Adrenal gland (tissue), 12 donors: ENCODE results near the gene AOPEP. TPM values are rescaled to one million over a fixed set of nuclear protein-coding genes. Genes with fewer than 3 reads are reported as not detected.

Source experiments
- DNase-seq, 7 donors: peaks; one replicate each; pipeline ENCODE4 v3.0.0-alpha.2; 2019 to 2020
- H3K27ac ChIP-seq, 5 donors: fragments of 200-600 bp; sonication (generic) in 4 of 5; 1 replicate in 3 of 5; 2 replicates in 2 of 5; pipeline versions ENCODE4 v1.5.1 to v1.8.0; 2016 to 2020; ENCODE audit warnings: mild to moderate bottlenecking in 1 of 5
- H3K27me3 ChIP-seq: fragments of 200-600 bp; 2 replicates; pipeline ENCODE4 v1.8.0; 2021
- H3K36me3 ChIP-seq, 2 donors: fragments of 200-600 bp; replicated peaks in 1 of 2; 1 replicate in 1 of 2; 2 replicates in 1 of 2; pipeline versions ENCODE4 v1.5.1 to v1.8.0; 2018 to 2022
- H3K4me1 ChIP-seq, 2 donors: fragments of 200-600 bp; replicated peaks in 1 of 2; 1 replicate in 1 of 2; 2 replicates in 1 of 2; pipeline versions ENCODE4 v1.5.1 to v1.8.0; 2018 to 2021
- H3K4me3 ChIP-seq, 4 donors: fragments of 200-600 bp; sonication (generic) in 3 of 4; one replicate each; pipeline ENCODE4 v1.5.1; 2016 to 2018
- H3K9me3 ChIP-seq, 3 donors: fragments of 200-600 bp; sonication (generic) in 1 of 3; replicated peaks in 1 of 3; 1 replicate in 2 of 3; 2 replicates in 1 of 3; pipeline versions ENCODE4 v1.5.1 to v1.8.0; 2016 to 2021
- CTCF ChIP-seq, 6 experiments: fragments of 450-650 bp in 4 of 6; fragments of 200-600 bp in 2 of 6; sonication (generic) in 1 of 6; IDR thresholded peaks; 1 replicate in 5 of 6; 2 replicates in 1 of 6; pipeline versions ENCODE4 v1.5.1 to v1.8.0; 2016 to 2021; ENCODE audit warnings: antibody characterized with exemption in 6 of 6, mild to moderate bottlenecking in 2 of 6, moderate library complexity in 1 of 6
- POLR2A ChIP-seq, 2 donors: fragments of 450-650 bp; IDR thresholded peaks; one replicate each; pipeline ENCODE4 v1.6.1; 2017; ENCODE audit warnings: antibody characterized with exemption in 2 of 2, mild to moderate bottlenecking in 2 of 2, moderate library complexity in 1 of 2
- WGBS, 4 donors: extraction: QIAGEN DNeasy Blood & Tissue Kit in 2 of 4; methylation state at CpG; one replicate each; pipeline versions ENCODE4 v1.1.5 to v1.1.7; 2013 to 2017; 5-methylcytosine and 5-hydroxymethylcytosine counted together
- intact Hi-C, 2 donors: fragments of 100-400 bp; cut with DNase I; formaldehyde crosslinking; loops; one replicate each; pipeline versions ENCODE4 v1.14.1 to v1.15.0; 2022 to 2023
- polyA plus RNA-seq, 3 donors: library from polyadenylated mRNA; stranded (reverse); fragments of 200-250 nt in 2 of 3; fragments of 350-450 nt in 1 of 3; fragmentation: Illumina TruSeq in 1 of 3; extraction: RNeasy Lipid Tissue Mini Kit (QIAGEN cat#74804) in 1 of 3; gene quantifications; one replicate each; pipeline ENCODE4 v1.2.3, GENCODE V29; 2013 to 2014
- total RNA-seq, 9 donors: library from RNA; depleted of rRNA in 4 of 9; stranded (reverse); fragments of >200 nt in 4 of 9; fragments of 120-200 nt in 1 of 9; fragmentation: NEBNext Ultra II Directional in 1 of 9; extraction: Animal tissue kit (Norgen Biotek cat#: 25700) in 1 of 9; gene quantifications; one replicate each; pipeline versions ENCODE4 v1.1.0 to v1.2.4, GENCODE V29; 2013 to 2023
- donor health status: healthy with polysubstance abuse.
- donor health status: Bipolar disorder and iron deficiency.
- donor health status: DM: yes; HTN: yes; CAD: no.
- donor health status: DM: no; HTN: no; CAD: no.
- donor health status: DM: no; HTN: no; CAD: no.
- donor health status: DM: yes; HTN: yes; CAD: no.

Gene AOPEP
- total and polyA plus RNA-seq, 12 donors: 31.0 to 99.6 (median 71.0) TPM

GRCh38 chr9:95083086-95083768 lies 356.7 kb downstream of the AOPEP start:
- intact Hi-C loops: loop anchor here in 1 of 2 donors (10.0 kb wide), 1 partner anchor 48 kb away; no protein-coding TSS in a partner anchor

DNA sequence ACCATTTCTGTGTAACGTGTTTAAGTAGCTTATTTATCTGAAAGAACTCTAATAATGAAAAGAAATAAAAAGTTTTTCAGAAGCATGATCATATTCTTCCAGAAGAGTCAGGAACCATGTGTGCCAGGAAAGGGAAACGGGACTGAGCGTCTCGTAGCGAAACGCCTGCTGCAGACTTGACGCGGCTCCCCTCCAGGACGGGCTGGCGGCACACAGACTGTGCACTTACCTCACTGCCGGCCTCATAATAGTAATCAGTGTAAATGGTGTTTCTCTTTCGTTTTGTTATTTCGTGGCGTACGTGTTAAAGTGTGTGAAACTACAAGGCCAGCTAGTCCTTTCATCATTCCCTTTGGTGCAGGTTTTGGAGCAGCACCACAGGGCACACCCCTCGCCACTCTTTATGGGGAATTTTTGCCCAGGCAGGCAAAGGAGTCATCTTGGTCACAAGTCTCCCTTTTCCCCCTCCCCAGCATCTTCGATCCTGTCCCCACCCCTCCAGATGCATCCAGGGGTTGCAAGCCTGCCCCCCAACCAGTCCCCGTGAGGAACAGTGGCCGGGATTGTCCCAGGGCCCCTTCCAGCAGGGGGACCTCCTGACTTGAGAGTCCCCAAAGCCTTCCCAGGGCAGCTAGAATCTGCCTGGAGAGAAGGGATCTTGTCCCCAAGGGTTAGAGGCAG lies 357.9 kb downstream of the AOPEP start:
- Histone ChIP-seq H3K36me3 (peaks cover 0 to 67% of the 10 kb centered on the region in 2 donors), H3K27ac (no peak overlapping the region), H3K27me3 (no peaks in the 10 kb centered on the region), H3K9me3 (no peaks in the 10 kb centered on the region), H3K4me1 (peaks cover 0 to 6% of the 10 kb centered on the region in 2 donors), H3K4me3 (no peak overlapping the region)
- peak in 1 of 7 donors; percentile 7 for DNase-seq
- TF ChIP-seq CTCF (IDR thresholded peaks at IDR 0.05) (no peak), POLR2A (IDR thresholded peaks at IDR 0.05) (no peak)
- intact Hi-C loops: loop anchor here in 1 of 2 donors (10.0 kb wide), 1 partner anchor 50 kb away; no protein-coding TSS in a partner anchor
- WGBS, 4 donors: 87 to 93% (median 92%) methylated on average over 17 to 19 of the region's 19 CpGs

More at GRCh38 chr9:95083086-95083768, 356.7 kb downstream of the AOPEP start:
- peak overlapping the region in 1 of 5 donors; percentile 52 for H3K27ac ChIP-seq
- peaks cover 0 to 17% of the 10 kb centered on the region in 2 donors for H3K4me1 ChIP-seq
- no peaks in the 10 kb centered on the region for H3K9me3 ChIP-seq
- 89 to 94% (median 93%) methylated on average over 22 to 39 of the region's 39 CpGs for WGBS, 4 donors
- H3K27me3 ChIP-seq: no peaks in the 10 kb centered on the region
- TF ChIP-seq CTCF (IDR thresholded peaks at IDR 0.05) (no peak), POLR2A (IDR thresholded peaks at IDR 0.05) (no peak)
- no peak overlapping the region for H3K4me3 ChIP-seq
- no peak for DNase-seq
- peaks cover 0 to 67% of the 10 kb centered on the region in 2 donors for H3K36me3 ChIP-seq

- no peak overlapping the region for H3K27ac ChIP-seq
Measured at GRCh38 chr9:95085036-95085770, 358.7 kb downstream of the AOPEP start.

More at GRCh38 chr9:95085036-95085770, 358.7 kb downstream of the AOPEP start:
- no peaks in the 10 kb centered on the region for H3K27me3 ChIP-seq
- TF ChIP-seq POLR2A (IDR thresholded peaks at IDR 0.05): no peak
- no peak for TF ChIP-seq CTCF (IDR thresholded peaks at IDR 0.05)
- no peaks in the 10 kb centered on the region for H3K9me3 ChIP-seq
- H3K4me3 ChIP-seq: no peak overlapping the region
- no peak for DNase-seq
- peaks cover 0 to 67% of the 10 kb centered on the region in 2 donors for H3K36me3 ChIP-seq
- 93 to 94% (median 93%) methylated on average over 29 of the region's 29 CpGs for WGBS, 4 donors
- H3K4me1 ChIP-seq: peaks cover under 1 to 9% of the 10 kb centered on the region in 2 donors
- intact Hi-C loops: loop anchor here in 1 of 2 donors (10.0 kb wide), 1 partner anchor 50 kb away; no protein-coding TSS in a partner anchor
